ENCODE results near the gene BSG. TPM values are rescaled to one million over a fixed set of nuclear protein-coding genes. Genes with fewer than 3 reads are reported as not detected.
"Not testable (repeated sequence)": the region's sequence is repeated elsewhere in the genome, so short reads cannot be mapped to it uniquely, and the experiment has no call there.

BSG gene
- total RNA-seq, 1 donor from 2014 or later: 291 TPM

DNA sequence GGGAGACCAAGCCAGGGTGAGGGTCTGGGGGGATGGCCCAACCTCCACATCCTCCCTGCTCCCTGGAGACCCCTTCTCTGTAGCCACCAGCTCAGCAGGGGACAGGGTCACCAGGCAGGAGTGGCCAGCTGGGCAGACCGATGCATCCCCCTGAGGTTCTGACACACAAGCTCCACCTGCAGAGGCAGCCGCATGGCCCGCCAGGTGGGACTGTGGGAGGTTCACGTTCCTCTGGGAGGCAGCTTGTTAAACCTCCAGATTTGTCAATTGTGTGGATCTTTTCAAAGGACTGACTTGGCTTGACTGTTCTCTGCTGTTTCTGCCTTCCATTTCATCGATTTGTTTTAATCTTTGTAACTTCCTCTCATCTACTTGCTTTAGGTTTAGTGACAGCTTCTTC, 52.9 kb downstream of the BSG start:
- intact Hi-C loops (cut with micrococcal nuclease): no loop called here
- Mint-ChIP-seq H3K4me3 (no peak overlapping the region), H3K4me1 (peaks cover 5% of the 10 kb centered on the region), H3K27ac (peak overlapping the region; percentile 52), H3K27me3 (no peaks in the 10 kb centered on the region), H3K36me3 (ENCODE audit: low read depth) (peaks cover 26% of the 10 kb centered on the region), H3K9me3 (no peaks in the 10 kb centered on the region)
- no peak for DNase-seq

DNA sequence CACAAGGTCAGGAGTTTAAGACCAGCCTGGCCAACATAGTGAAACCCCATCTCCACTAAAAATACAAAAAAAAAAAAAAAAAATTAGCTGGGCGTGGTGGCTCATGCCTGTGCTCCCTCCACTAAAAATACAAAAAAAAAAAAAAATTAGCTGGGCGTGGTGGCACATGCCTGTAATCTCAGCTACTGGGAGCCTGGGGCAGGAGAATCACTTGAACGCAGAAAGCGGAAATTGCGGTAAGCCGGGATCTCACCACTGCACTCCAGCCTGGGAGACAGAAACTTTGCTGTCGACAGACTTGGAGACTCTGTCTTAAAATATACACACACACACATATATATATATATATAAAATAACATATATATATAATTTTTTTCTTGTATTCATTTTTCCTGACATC, 54.2 kb downstream of the BSG start:
- peaks cover 35% of the 10 kb centered on the region for H3K36me3 Mint-ChIP-seq (ENCODE audit: low read depth)
- H3K27me3 Mint-ChIP-seq; H3K9me3 Mint-ChIP-seq; DNase-seq; H3K4me3 Mint-ChIP-seq; H3K4me1 Mint-ChIP-seq; intact Hi-C loops (cut with micrococcal nuclease); H3K27ac Mint-ChIP-seq: not testable (repeated sequence)

- H3K4me3 Mint-ChIP-seq: no peak overlapping the region
- intact Hi-C loops (cut with micrococcal nuclease): no loop called here
- no peaks in the 10 kb centered on the region for H3K27me3 Mint-ChIP-seq
- peaks cover 42% of the 10 kb centered on the region for H3K36me3 Mint-ChIP-seq (ENCODE audit: low read depth)
- no peak overlapping the region for H3K27ac Mint-ChIP-seq
- DNase-seq: peak; percentile 69
- no peaks in the 10 kb centered on the region for H3K9me3 Mint-ChIP-seq
- H3K4me1 Mint-ChIP-seq: peaks cover 8% of the 10 kb centered on the region
These were observed 55.8 kb downstream of the BSG start for GRCh38 chr19:628168-628567.

DNA sequence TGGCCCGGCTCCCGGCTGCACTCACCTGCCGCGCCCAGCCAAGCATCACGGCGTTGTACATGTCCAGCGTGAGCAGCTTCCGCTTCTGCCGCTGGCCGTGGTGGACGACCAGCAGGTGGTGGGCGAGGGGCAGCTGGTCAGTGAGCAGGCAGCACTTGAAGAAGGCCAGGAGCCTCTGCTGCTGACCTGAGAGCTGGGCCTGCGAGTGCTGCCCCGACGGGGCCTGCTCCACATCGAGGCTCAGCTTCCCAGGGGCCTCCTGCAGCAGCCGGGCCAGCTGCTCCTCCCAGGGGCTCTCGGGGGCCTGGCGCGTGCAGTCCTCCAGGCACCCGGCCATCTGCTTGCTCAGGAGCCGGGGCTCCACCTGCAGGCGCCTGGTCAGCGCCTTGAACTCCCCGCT, 57.1 kb downstream of the BSG start:
- peaks cover 41% of the 10 kb centered on the region for H3K36me3 Mint-ChIP-seq (ENCODE audit: low read depth)

GRCh38 chr19:629961-630714, 57.7 kb downstream of the BSG start:
- Mint-ChIP-seq H3K36me3 (ENCODE audit: low read depth) (peaks cover 41% of the 10 kb centered on the region), H3K27ac (no peak overlapping the region), H3K27me3 (no peaks in the 10 kb centered on the region), H3K4me1 (peaks cover 17% of the 10 kb centered on the region), H3K4me3 (no peak overlapping the region), H3K9me3 (no peaks in the 10 kb centered on the region)
- DNase-seq: no peak
- intact Hi-C loops (cut with micrococcal nuclease): loop anchor here (5.0 kb wide), 1 partner anchor 98 kb away; the partner anchor contains the start of gene CDC34

More for the DNA sequence above, 57.1 kb downstream of the BSG start:
- H3K27me3 Mint-ChIP-seq; DNase-seq; intact Hi-C loops (cut with micrococcal nuclease); H3K27ac Mint-ChIP-seq; H3K4me3 Mint-ChIP-seq; H3K9me3 Mint-ChIP-seq: not testable (repeated sequence)
- H3K4me1 Mint-ChIP-seq: peaks cover 17% of the 10 kb centered on the region

GRCh38 chr19:632579-633067, 60.2 kb downstream of the BSG start:
- peaks cover 16% of the 10 kb centered on the region for H3K4me1 Mint-ChIP-seq
- H3K36me3 Mint-ChIP-seq (ENCODE audit: low read depth): peaks cover 33% of the 10 kb centered on the region
- DNase-seq: peak; percentile 77
- H3K27ac Mint-ChIP-seq: peak overlapping the region; percentile 97
- intact Hi-C loops (cut with micrococcal nuclease): loop anchor here (1.0 to 5.0 kb wide), 5 partner anchors 30 to 165 kb away; partner anchors contain the start of genes BSG, CDC34 and PTBP1
- H3K9me3 Mint-ChIP-seq: no peaks in the 10 kb centered on the region
- no peaks in the 10 kb centered on the region for H3K27me3 Mint-ChIP-seq
- peak overlapping the region; percentile 98 for H3K4me3 Mint-ChIP-seq

Other genes with a start within 250 kb of the BSG start
- 27.6 and 32.0 TPM in 2 replicates for gene MIER2, start 227.8 kb upstream of the BSG start, total RNA-seq
- gene C2CD4C, start 163.4 kb upstream of the BSG start, total RNA-seq: 0.07 and 0.17 TPM in 2 replicates
- gene SHC2, start 111.6 kb upstream of the BSG start, total RNA-seq: not detected in 2 replicates
- gene MADCAM1, start 76.1 kb upstream of the BSG start, total RNA-seq: 0.14 and 0.19 TPM in 2 replicates
- gene TPGS1, start 65.1 kb upstream of the BSG start, total RNA-seq: 13.5 and 15.6 TPM in 2 replicates
- 52.8 and 55.0 TPM in 2 replicates for gene CDC34, start 40.8 kb upstream of the BSG start, total RNA-seq
- gene GZMM, start 28.5 kb upstream of the BSG start, total RNA-seq: 37.6 and 40.9 TPM in 2 replicates
- gene HCN2, start 17.3 kb downstream of the BSG start, total RNA-seq: 1.1 TPM in 2 replicates
- 103 and 104 TPM in 2 replicates for gene POLRMT, start 60.9 kb downstream of the BSG start, total RNA-seq
- gene FGF22, start 67.3 kb downstream of the BSG start, total RNA-seq: not detected in 2 replicates
- 109 and 110 TPM in 2 replicates for gene RNF126, start 90.6 kb downstream of the BSG start, total RNA-seq
- gene FSTL3, start 103.8 kb downstream of the BSG start, total RNA-seq: 7.2 and 7.7 TPM in 2 replicates
- not detected in 2 replicates for gene PRSS57, start 122.9 kb downstream of the BSG start, total RNA-seq
- gene PALM, start 136.3 kb downstream of the BSG start, total RNA-seq: 0.24 TPM in 1 of 2 replicates, not detected in the other
- not detected in 2 replicates for gene MISP, start 178.5 kb downstream of the BSG start, total RNA-seq
- 789 and 832 TPM in 2 replicates for gene PTBP1, start 224.9 kb downstream of the BSG start, total RNA-seq
- gene PLPPR3, start 249.4 kb downstream of the BSG start, total RNA-seq: not detected in 2 replicates

Data from activated CD4-positive, alpha-beta T cell treated with anti-CD3 and anti-CD28 coated beads, Interleukin-2, amount 10 ng/mL, durations not matched to agents 24 days and 14 days (primary cell).